Measurements from ENCODE around the gene WWOX. TPM values are rescaled to one million over a fixed set of nuclear protein-coding genes. Genes with fewer than 3 reads are reported as not detected.

WWOX gene
- total and polyA plus RNA-seq, 2 of the 8 experiments (the other 6 are each of a cell fraction or from before 2014, with no cell fraction given) = 5.4 to 16.7 TPM

DNA sequence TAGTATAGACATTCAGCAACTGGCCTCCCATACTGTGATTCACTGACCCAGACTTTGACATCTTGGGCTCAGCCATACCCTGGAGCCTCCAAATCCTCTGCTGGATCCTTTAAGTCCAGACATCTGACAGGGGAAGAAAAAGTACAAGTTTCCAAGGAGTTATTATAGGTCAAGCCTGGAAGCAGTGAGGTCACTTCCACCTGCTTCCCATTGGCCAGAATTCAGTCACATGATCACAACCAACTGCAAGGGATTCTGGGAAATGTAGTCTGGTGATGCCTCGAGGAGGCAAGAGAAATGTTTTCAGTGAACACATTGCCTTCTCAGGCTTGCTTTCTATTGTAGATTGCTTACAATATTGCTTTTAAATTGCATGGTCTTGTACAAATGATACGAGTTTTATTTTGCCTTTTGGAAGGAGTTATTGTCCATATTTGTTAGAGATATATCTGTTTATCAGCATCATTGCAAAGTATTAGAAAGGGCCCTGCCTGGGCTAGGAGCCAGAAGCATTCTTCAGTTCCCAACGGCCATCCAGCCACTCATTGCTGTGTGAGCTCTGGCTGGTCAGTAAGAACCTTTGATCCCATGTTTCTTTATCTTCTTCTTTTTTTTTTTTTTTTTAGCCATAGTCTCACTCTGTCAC, 696.9 kb downstream of the WWOX start (continued):
- TF ChIP-seq SAP30 (IDR thresholded peaks at IDR 0.05; ENCODE audit: insufficient read depth, insufficient replicate concordance, low read length) (no peak), RNF2 (IDR thresholded peaks at IDR 0.05; ENCODE audit: borderline replicate concordance, low read depth, low read length, missing control alignments, poor library complexity, severe bottlenecking) (no peak), CBX8 (IDR thresholded peaks at IDR 0.05; ENCODE audit: borderline replicate concordance, low read depth, low read length) (no peak), NRF1 (IDR thresholded peaks at IDR 0.05; ENCODE audit: low read depth, low read length) (no peak), POLR2A (IDR thresholded peaks at IDR 0.05; ENCODE audit: control extremely low read depth in 1 of 2, low read depth in 2 of 2, low read length in 2 of 2) (no peak), PHF8 (conservative IDR thresholded peaks at IDR 0.05; ENCODE audit: low read depth, low read length) (no peak), POLR2AphosphoS5 (IDR thresholded peaks at IDR 0.05; ENCODE audit: low read depth, low read length) (no peak), RXRA (IDR thresholded peaks at IDR 0.05; ENCODE audit: insufficient read depth, low read depth, low read length) (no peak), HDAC2 (IDR thresholded peaks at IDR 0.05; ENCODE audit: borderline replicate concordance in 1 of 2, low read depth in 2 of 2, low read length in 2 of 2) (no peak), YY1 (IDR thresholded peaks at IDR 0.05; ENCODE audit: low read depth, low read length) (no peak), SIRT6 (IDR thresholded peaks at IDR 0.05; ENCODE audit: low read length) (no peak), NANOG (IDR thresholded peaks at IDR 0.05; ENCODE audit: insufficient read depth, low read depth, low read length, poor library complexity, severe bottlenecking) (no peak), SRF (IDR thresholded peaks at IDR 0.05; ENCODE audit: low read depth, low read length) (no peak), RBBP5 (IDR thresholded peaks at IDR 0.05; ENCODE audit: borderline replicate concordance, low read depth, low read length) (no peak), SP2 (IDR thresholded peaks at IDR 0.05; ENCODE audit: low read length) (no peak), KDM5A (IDR thresholded peaks at IDR 0.05; ENCODE audit: low read length) (no peak), TEAD4 (IDR thresholded peaks at IDR 0.05; ENCODE audit: low read depth, low read length) (no peak), GABPA (IDR thresholded peaks at IDR 0.05; ENCODE audit: borderline replicate concordance, insufficient read depth, low read length) (no peak), SIX5 (IDR thresholded peaks at IDR 0.05; ENCODE audit: low read depth, low read length) (peak; percentile 64), TCF12 (IDR thresholded peaks at IDR 0.05; ENCODE audit: low read depth, low read length) (no peak), JUN (IDR thresholded peaks at IDR 0.05; ENCODE audit: low read depth, low read length) (no peak), KDM4A (IDR thresholded peaks at IDR 0.05; ENCODE audit: low read depth, low read length, severe bottlenecking) (no peak), JUND (IDR thresholded peaks at IDR 0.05; ENCODE audit: low read length) (no peak)
- TF ChIP-seq, protein P1, sequence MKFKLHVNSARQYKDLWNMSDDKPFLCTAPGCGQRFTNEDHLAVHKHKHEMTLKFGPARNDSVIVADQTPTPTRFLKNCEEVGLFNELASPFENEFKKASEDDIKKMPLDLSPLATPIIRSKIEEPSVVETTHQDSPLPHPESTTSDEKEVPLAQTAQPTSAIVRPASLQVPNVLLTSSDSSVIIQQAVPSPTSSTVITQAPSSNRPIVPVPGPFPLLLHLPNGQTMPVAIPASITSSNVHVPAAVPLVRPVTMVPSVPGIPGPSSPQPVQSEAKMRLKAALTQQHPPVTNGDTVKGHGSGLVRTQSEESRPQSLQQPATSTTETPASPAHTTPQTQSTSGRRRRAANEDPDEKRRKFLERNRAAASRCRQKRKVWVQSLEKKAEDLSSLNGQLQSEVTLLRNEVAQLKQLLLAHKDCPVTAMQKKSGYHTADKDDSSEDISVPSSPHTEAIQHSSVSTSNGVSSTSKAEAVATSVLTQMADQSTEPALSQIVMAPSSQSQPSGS (IDR thresholded peaks at IDR 0.05; ENCODE audit: low read length) = no peak

Data from H1 (cell line).